Psoas muscle (tissue), 8 donors: ENCODE measurements around the gene SPINK1. TPM values are rescaled to one million over a fixed set of nuclear protein-coding genes. Genes with fewer than 3 reads are reported as not detected.
"Not testable (repeated sequence)": the region's sequence is repeated elsewhere in the genome, so short reads cannot be mapped to it uniquely, and the experiment has no call there.

Experiments used
- ATAC-seq, 4 donors: fragments of 200-7000 bp; cut with Tn5 transposase; one replicate each; pipeline ENCODE4 v1.9.1; 2020; ENCODE audit warnings: moderate library complexity in 3 of 4, mild to moderate bottlenecking in 2 of 4
- DNase-seq, 2 donors: peaks; one replicate each; pipeline ENCODE4 v3.0.0-alpha.2; 2020
- H3K27ac ChIP-seq: fragments of 200-600 bp; one replicate; pipeline ENCODE4 v1.8.0; 2022
- H3K27me3 ChIP-seq, 3 donors: fragments of 200-600 bp in 1 of 3; one replicate each; pipeline versions ENCODE4 v1.6.1 to v1.8.0; 2013 to 2022; ENCODE audit warnings: low read length in 2 of 3, mild to moderate bottlenecking in 2 of 3, moderate library complexity in 1 of 3; ENCODE audit not compliant: insufficient read depth in 3 of 3
- H3K36me3 ChIP-seq, 2 donors: fragments of 200-600 bp in 1 of 2; one replicate each; pipeline versions ENCODE4 v1.6.1 to v1.8.0; 2013 to 2022; ENCODE audit warnings: low read depth in 1 of 2, mild to moderate bottlenecking in 1 of 2, moderate library complexity in 1 of 2; ENCODE audit not compliant: insufficient read depth in 1 of 2
- H3K4me1 ChIP-seq: fragments of 200-600 bp; one replicate; pipeline ENCODE4 v1.8.0; 2022
- H3K4me3 ChIP-seq: fragments of 200-600 bp; one replicate; pipeline ENCODE4 v1.8.0; 2022; ENCODE audit warnings: mild to moderate bottlenecking
- H3K9me3 ChIP-seq: fragments of 200-600 bp; one replicate; pipeline ENCODE4 v1.8.0; 2022
- WGBS, 3 donors: extraction: QIAGEN DNeasy Blood & Tissue Kit; methylation state at CpG; one replicate each; pipeline versions ENCODE4 v1.1.6 to v1.1.7; 2013; 5-methylcytosine and 5-hydroxymethylcytosine counted together
- intact Hi-C, 2 donors: fragments of 100-400 bp; cut with DNase I; formaldehyde crosslinking; loops; one replicate each; pipeline versions ENCODE4 v1.11.0 to v1.14.2; 2022
- polyA plus RNA-seq, 3 donors: library from polyadenylated mRNA; stranded (reverse); fragments of 200-250 nt; gene quantifications; one replicate each; pipeline ENCODE4 v1.2.3, GENCODE V29; 2013
- total RNA-seq, 4 donors: library from RNA; stranded (reverse); fragmentation: NEBNext Ultra II Directional in 2 of 4; extraction: Animal tissue kit (Norgen Biotek cat#: 25700) in 2 of 4; gene quantifications; one replicate each; pipeline versions ENCODE4 v1.2.1 to v1.2.4, GENCODE V29; 2021 to 2023
- TF ChIP-seq, protein P1 (sequence below): fragments of 200-600 bp; IDR thresholded peaks from one replicate; pipeline ENCODE4 v1.8.0; 2022; ENCODE audit warnings: antibody characterized with exemption
- donor health status: healthy with polysubstance abuse.
- donor health status: DM: no; HTN: no; CAD: no; lungs with moderate emphysema.
- donor health status: Bipolar disorder and iron deficiency.
- donor health status: healthy.
- donor health status: DM: yes; HTN: yes; CAD: no.
- donor health status: DM: no; HTN: no; CAD: no.
- donor health status: DM: no; HTN: no; CAD: no.
- donor health status: DM: yes; HTN: yes; CAD: no.

The SPINK1 gene
- total and polyA plus RNA-seq, 7 donors, result 1.6 to 24.1 (median 7.2) TPM; not detected in 1

DNA sequence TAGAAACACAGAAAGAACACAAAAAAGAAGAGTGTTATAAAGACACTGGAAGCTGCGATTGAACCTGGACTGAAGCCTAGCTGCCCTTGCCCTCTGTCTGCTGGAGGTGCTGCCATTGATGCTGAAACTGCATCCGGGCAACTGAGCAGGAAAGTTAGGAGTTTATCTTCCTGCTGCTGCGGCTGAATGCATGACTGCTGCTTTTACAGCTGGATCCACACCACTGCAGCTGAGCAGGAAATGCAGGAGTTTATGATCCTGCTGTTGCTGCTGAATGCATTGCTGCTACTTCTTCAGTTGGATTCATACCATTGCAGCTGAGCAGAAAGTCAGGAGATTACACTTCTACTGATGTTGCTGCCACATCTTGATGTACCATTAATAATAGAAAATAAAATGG, 27.1 kb downstream of the SPINK1 start:
- H3K4me1 ChIP-seq, result no peaks in the 10 kb centered on the region
- H3K27ac ChIP-seq, result no peak overlapping the region
- intact Hi-C loops, result no loop called here
- H3K4me3 ChIP-seq, result no peak overlapping the region
- no peak for DNase-seq
- H3K36me3 ChIP-seq, result no peaks in the 10 kb centered on the region
- TF ChIP-seq, protein P1, sequence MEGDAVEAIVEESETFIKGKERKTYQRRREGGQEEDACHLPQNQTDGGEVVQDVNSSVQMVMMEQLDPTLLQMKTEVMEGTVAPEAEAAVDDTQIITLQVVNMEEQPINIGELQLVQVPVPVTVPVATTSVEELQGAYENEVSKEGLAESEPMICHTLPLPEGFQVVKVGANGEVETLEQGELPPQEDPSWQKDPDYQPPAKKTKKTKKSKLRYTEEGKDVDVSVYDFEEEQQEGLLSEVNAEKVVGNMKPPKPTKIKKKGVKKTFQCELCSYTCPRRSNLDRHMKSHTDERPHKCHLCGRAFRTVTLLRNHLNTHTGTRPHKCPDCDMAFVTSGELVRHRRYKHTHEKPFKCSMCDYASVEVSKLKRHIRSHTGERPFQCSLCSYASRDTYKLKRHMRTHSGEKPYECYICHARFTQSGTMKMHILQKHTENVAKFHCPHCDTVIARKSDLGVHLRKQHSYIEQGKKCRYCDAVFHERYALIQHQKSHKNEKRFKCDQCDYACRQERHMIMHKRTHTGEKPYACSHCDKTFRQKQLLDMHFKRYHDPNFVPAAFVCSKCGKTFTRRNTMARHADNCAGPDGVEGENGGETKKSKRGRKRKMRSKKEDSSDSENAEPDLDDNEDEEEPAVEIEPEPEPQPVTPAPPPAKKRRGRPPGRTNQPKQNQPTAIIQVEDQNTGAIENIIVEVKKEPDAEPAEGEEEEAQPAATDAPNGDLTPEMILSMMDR, result no peak
- no peak for ATAC-seq
- no peaks in the 10 kb centered on the region for H3K27me3 ChIP-seq
- WGBS, 3 donors, result 36 to 49% (median 41%) methylated on average over 3 of the region's 3 CpGs
- H3K9me3 ChIP-seq, result no peaks in the 10 kb centered on the region

DNA sequence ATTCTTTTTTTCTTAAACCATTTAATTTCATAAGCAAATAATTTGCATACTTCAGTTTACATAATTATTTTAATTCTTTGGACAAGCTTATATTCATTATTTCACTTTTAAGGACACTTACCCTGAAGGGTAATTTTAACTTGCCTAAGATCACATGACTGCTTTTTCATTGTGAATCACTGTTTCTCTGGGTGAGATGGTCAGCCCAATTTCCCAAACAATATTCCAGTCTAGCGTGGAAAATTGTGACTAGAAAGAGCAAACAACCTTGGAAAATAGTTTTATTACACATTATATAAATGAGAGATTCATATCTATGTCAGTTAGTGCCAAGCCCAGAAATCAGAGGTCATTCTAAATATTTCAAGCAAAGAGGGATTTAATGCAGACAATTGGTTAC, 27.5 kb downstream of the SPINK1 start:
- no peaks in the 10 kb centered on the region for H3K27me3 ChIP-seq
- H3K4me1 ChIP-seq, result no peaks in the 10 kb centered on the region
- WGBS, 3 donors, result 0 to 38% (median 0%) methylated on average over 1 of the region's 1 CpG
- H3K9me3 ChIP-seq, result no peaks in the 10 kb centered on the region
- intact Hi-C loops, result no loop called here
- H3K36me3 ChIP-seq, result no peaks in the 10 kb centered on the region
- TF ChIP-seq, protein P1, result no peak
- no peak overlapping the region for H3K27ac ChIP-seq
- no peak overlapping the region for H3K4me3 ChIP-seq
- ATAC-seq, result no peak
- no peak for DNase-seq

GRCh38 chr5:147803161-147803560, 28.3 kb downstream of the SPINK1 start:
- H3K4me1 ChIP-seq, H3K36me3 ChIP-seq, ATAC-seq, DNase-seq, intact Hi-C loops, H3K27me3 ChIP-seq, H3K9me3 ChIP-seq, H3K27ac ChIP-seq, H3K4me3 ChIP-seq: not testable (repeated sequence)
- 58 to 61% (median 61%) methylated on average over 3 of the region's 3 CpGs for WGBS, 3 donors

- DNase-seq (no peak), ATAC-seq (no peak)
- 71 to 94% (median 81%) methylated on average over 1 of the region's 1 CpG for WGBS, 3 donors
Measured at GRCh38 chr5:147801461-147801860, 30.0 kb downstream of the SPINK1 start.

GRCh38 chr5:147800491-147800890, 31.0 kb downstream of the SPINK1 start:
- no peaks in the 10 kb centered on the region for H3K27me3 ChIP-seq
- DNase-seq, result no peak
- H3K9me3 ChIP-seq, result no peaks in the 10 kb centered on the region
- intact Hi-C loops, result no loop called here
- H3K4me3 ChIP-seq, result no peak overlapping the region
- no peak overlapping the region for H3K27ac ChIP-seq
- no peaks in the 10 kb centered on the region for H3K36me3 ChIP-seq
- no peaks in the 10 kb centered on the region for H3K4me1 ChIP-seq
- TF ChIP-seq, protein P1, result no peak
- WGBS, 3 donors, result 75 to 79% (median 78%) methylated on average over 3 of the region's 3 CpGs
- ATAC-seq, result no peak

More at GRCh38 chr5:147801461-147801860, 30.0 kb downstream of the SPINK1 start:
- Histone ChIP-seq H3K4me3 (no peak overlapping the region), H3K4me1 (no peaks in the 10 kb centered on the region), H3K27me3 (no peaks in the 10 kb centered on the region), H3K36me3 (no peaks in the 10 kb centered on the region), H3K9me3 (no peaks in the 10 kb centered on the region), H3K27ac (no peak overlapping the region)
- intact Hi-C loops, result no loop called here
- TF ChIP-seq, protein P1, result no peak
